ENCODE results near the gene CTDNEP1. TPM values are rescaled to one million over a fixed set of nuclear protein-coding genes. Genes with fewer than 3 reads are reported as not detected.

CTDNEP1 gene
- total RNA-seq, 2 donors from 2014 or later = 51.3 to 51.7 TPM

- ATAC-seq (ENCODE audit: insufficient number of reproducible peaks, low FRiP score, low read depth) (peak; percentile 57), DNase-seq (ENCODE audit: low spot score) (peak; percentile 98)
- Histone ChIP-seq H3K4me1 (ENCODE audit: control insufficient read depth in 1 of 2, low read depth in 2 of 2) (peaks cover 29 to 44% of the 10 kb centered on the region in 2 donors), H3K36me3 (no peaks in the 10 kb centered on the region), H3K27ac (peak overlapping the region; percentile 56 to 61), H3K9me3 (no peaks in the 10 kb centered on the region), H3K4me3 (peak overlapping the region; percentile 84), H3K27me3 (replicated peaks; ENCODE audit: insufficient read depth) (no peaks in the 10 kb centered on the region)
- TF ChIP-seq CTCF (IDR thresholded peaks at IDR 0.05) = peak; percentile 40
Measured at GRCh38 chr17:7214300-7215135, 37.0 kb downstream of the CTDNEP1 start.

GRCh38 chr17:7213895-7214299, 37.6 kb downstream of the CTDNEP1 start:
- ATAC-seq (ENCODE audit: insufficient number of reproducible peaks, low FRiP score, low read depth) = peak; percentile 33
- peaks cover 29 to 38% of the 10 kb centered on the region in 2 donors for H3K4me1 ChIP-seq (ENCODE audit: control insufficient read depth in 1 of 2, low read depth in 2 of 2)

GRCh38 chr17:7211491-7212273, 39.9 kb downstream of the CTDNEP1 start:
- H3K4me1 ChIP-seq (ENCODE audit: control insufficient read depth in 1 of 2, low read depth in 2 of 2) = peaks cover 16 to 21% of the 10 kb centered on the region in 2 donors

More at GRCh38 chr17:7213895-7214299, 37.6 kb downstream of the CTDNEP1 start:
- Histone ChIP-seq H3K27me3 (replicated peaks; ENCODE audit: insufficient read depth) (no peaks in the 10 kb centered on the region), H3K4me3 (peak overlapping the region; percentile 84), H3K9me3 (no peaks in the 10 kb centered on the region), H3K36me3 (no peaks in the 10 kb centered on the region), H3K27ac (peak overlapping the region in 1 of 2 donors; percentile 61)
- no peak for TF ChIP-seq CTCF (IDR thresholded peaks at IDR 0.05)
- DNase-seq (ENCODE audit: low spot score) = peak; percentile 56

GRCh38 chr17:7208754-7209460, 42.6 kb downstream of the CTDNEP1 start:
- DNase-seq (ENCODE audit: low spot score) = no peak
- H3K4me1 ChIP-seq (ENCODE audit: control insufficient read depth in 1 of 2, low read depth in 2 of 2) = peaks cover 2 to 13% of the 10 kb centered on the region in 2 donors
- TF ChIP-seq CTCF (IDR thresholded peaks at IDR 0.05) = no peak

More at GRCh38 chr17:7211491-7212273, 39.9 kb downstream of the CTDNEP1 start:
- no peak for TF ChIP-seq CTCF (IDR thresholded peaks at IDR 0.05)
- no peak for ATAC-seq (ENCODE audit: insufficient number of reproducible peaks, low FRiP score, low read depth)
- DNase-seq (ENCODE audit: low spot score) = no peak
- Histone ChIP-seq H3K27me3 (replicated peaks; ENCODE audit: insufficient read depth) (no peaks in the 10 kb centered on the region), H3K9me3 (no peaks in the 10 kb centered on the region), H3K36me3 (no peaks in the 10 kb centered on the region), H3K27ac (no peak overlapping the region), H3K4me3 (no peak overlapping the region)

More at GRCh38 chr17:7208754-7209460, 42.6 kb downstream of the CTDNEP1 start:
- no peaks in the 10 kb centered on the region for H3K9me3 ChIP-seq
- H3K4me3 ChIP-seq = no peak overlapping the region
- no peak overlapping the region for H3K27ac ChIP-seq
- no peaks in the 10 kb centered on the region for H3K27me3 ChIP-seq (replicated peaks; ENCODE audit: insufficient read depth)
- ATAC-seq (ENCODE audit: insufficient number of reproducible peaks, low FRiP score, low read depth) = no peak
- H3K36me3 ChIP-seq = no peaks in the 10 kb centered on the region
